ENCODE data around the gene MRPL51. TPM values are rescaled to one million over a fixed set of nuclear protein-coding genes. Genes with fewer than 3 reads are reported as not detected.

The MRPL51 gene
- total RNA-seq, 3 donors from 2014 or later (not counting 1 experiment from before 2014, with no cell fraction given): 32.8 to 48.3 (median 45.4) TPM

DNA sequence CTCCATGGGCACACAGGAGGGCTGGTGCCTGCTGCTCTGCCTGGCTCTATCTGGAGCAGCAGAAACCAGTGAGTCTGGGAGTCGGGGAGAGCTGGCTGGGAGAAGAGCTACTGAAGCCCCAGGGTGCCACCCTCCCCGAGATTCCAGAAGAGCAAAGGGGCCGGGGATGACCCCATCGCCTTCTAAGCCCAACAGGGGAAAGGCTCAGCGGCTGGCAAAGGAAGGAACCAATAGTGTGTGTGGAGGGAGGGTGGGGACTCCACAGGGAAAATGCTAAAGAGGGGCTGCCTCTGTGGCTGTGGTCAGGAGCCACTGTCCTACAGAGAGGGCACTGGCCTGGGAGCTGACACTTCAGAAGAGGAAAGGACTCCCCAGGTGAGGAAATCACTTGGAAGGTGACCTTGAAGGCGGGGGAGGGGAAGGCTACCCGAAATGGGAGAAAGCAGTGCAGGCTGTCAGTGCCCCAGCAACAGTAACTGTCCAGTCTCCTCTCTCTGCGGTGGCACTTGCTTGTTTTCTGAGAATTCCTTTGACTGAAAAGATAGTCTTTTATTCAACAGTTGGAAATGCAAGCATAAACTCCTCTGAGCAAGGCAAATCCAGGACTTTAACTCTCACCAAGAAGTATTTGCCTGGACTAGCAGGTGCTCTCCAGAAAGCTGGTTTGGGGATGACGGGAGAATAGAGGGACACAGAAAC lies 40.7 kb downstream of the MRPL51 start:
- Mint-ChIP-seq H3K36me3 (no peaks in the 10 kb centered on the region), H3K27ac (peak overlapping the region; percentile 100), H3K4me1 (peaks cover 33 to 50% of the 10 kb centered on the region in 2 donors), H3K4me3 (peak overlapping the region; percentile 100), H3K9me3 (no peaks in the 10 kb centered on the region), H3K27me3 (ENCODE audit: low read depth in 2 of 2) (no peaks in the 10 kb centered on the region)
- WGBS (ENCODE audit: insufficient coverage): 5% methylated on average over 9 of the region's 9 CpGs
- TF ChIP-seq, protein P1, sequence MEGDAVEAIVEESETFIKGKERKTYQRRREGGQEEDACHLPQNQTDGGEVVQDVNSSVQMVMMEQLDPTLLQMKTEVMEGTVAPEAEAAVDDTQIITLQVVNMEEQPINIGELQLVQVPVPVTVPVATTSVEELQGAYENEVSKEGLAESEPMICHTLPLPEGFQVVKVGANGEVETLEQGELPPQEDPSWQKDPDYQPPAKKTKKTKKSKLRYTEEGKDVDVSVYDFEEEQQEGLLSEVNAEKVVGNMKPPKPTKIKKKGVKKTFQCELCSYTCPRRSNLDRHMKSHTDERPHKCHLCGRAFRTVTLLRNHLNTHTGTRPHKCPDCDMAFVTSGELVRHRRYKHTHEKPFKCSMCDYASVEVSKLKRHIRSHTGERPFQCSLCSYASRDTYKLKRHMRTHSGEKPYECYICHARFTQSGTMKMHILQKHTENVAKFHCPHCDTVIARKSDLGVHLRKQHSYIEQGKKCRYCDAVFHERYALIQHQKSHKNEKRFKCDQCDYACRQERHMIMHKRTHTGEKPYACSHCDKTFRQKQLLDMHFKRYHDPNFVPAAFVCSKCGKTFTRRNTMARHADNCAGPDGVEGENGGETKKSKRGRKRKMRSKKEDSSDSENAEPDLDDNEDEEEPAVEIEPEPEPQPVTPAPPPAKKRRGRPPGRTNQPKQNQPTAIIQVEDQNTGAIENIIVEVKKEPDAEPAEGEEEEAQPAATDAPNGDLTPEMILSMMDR (IDR thresholded peaks at IDR 0.05): no peak
- Histone ChIP-seq H3K9me3 (ENCODE audit: control insufficient read depth, insufficient read depth, low read length) (no peaks in the 10 kb centered on the region), H3K27ac (ENCODE audit: low read length) (peak overlapping the region; percentile 98), H3K36me3 (ENCODE audit: control insufficient read depth, insufficient read depth, low read length) (peaks cover 31% of the 10 kb centered on the region), H3K4me1 (ENCODE audit: control insufficient read depth, insufficient read depth, low read length) (peaks cover 44% of the 10 kb centered on the region), H3K4me3 (ENCODE audit: low read length) (peak overlapping the region; percentile 89), H3K27me3 (ENCODE audit: control insufficient read depth, insufficient read depth, low read length) (no peaks in the 10 kb centered on the region)
- ATAC-seq: peak in 2 of 3 donors; percentile 6 to 13
- intact Hi-C loops (cut with micrococcal nuclease): loop anchor here (1.0 to 5.0 kb wide), 3 partner anchors 10 to 40 kb away; partner anchors contain the start of genes MRPL51, NCAPD2 and VAMP1
- DNase-seq: peak in 1 of 2 donors; percentile 52

DNA sequence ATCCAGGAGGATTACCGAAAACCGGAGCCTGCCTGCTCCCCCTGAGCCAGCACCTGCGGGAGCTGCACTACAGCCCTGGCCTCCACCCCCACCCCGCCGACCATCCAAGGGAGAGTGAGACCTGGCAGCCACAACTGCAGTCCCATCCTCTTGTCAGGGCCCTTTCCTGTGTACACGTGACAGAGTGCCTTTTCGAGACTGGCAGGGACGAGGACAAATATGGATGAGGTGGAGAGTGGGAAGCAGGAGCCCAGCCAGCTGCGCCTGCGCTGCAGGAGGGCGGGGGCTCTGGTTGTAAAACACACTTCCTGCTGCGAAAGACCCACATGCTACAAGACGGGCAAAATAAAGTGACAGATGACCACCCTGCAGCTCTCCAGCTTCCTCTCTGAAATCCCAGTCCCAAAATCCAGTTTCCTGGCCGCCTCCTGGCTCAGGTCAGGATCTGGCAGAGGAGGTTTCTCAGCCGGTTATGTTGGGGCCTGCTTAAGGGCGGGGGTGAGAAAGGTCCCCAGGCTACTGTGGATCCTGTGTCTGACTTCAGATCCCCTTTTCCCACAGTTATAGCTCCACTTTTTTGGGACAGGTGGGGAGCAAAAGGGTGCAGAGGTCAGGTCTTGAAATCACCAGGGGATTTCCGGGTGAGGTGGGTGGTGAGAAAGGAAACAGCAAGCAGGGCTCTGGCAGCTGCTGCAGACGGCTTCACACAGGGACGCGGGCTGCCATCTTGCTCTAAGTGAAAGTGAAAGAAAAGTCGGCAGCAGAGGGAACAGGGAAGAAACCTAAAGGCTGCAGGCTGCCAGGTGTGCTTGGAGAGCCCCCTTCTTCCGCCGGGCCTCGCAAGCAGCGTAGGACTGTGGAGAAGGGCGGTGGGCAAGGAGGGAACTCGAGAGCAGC lies 41.5 kb downstream of the MRPL51 start, which contains the start of gene TAPBPL:
TSS of gene TAPBPL (plus strand) at position 695 of the 897 bp plus-strand sequence. CDS start 207 bp downstream, outside the sequence.
- DNase-seq: peak; percentile 73 to 95
- no peaks in the 10 kb centered on the region for H3K36me3 Mint-ChIP-seq

DNA sequence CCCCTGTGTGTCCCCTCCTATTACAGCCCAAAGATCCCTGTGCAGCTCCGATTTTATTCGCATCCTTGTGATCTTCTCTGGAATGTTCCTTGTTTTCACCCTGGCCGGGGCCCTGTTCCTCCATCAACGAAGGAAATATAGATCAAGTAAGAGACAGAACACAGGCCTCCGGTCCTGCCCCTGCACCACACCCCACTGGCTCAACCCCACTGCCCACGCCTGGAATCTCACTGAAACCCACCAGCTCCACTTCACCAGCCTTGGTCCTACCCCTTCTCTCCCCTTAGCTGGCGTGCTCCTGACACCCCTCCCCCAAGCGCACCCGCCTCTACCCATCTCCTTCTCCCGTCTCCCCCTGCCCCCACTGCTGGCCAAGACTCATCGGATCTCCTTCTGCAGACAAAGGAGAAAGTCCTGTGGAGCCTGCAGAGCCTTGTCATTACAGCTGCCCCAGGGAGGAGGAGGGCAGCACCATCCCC lies 42.2 kb downstream of the MRPL51 start:
- H3K27ac Mint-ChIP-seq: peak overlapping the region; percentile 100
- no peaks in the 10 kb centered on the region for H3K9me3 Mint-ChIP-seq
- peak overlapping the region; percentile 100 for H3K4me3 Mint-ChIP-seq
- peaks cover 33 to 46% of the 10 kb centered on the region in 2 donors for H3K4me1 Mint-ChIP-seq
- no peaks in the 10 kb centered on the region for H3K27me3 ChIP-seq (ENCODE audit: control insufficient read depth, insufficient read depth, low read length)
- intact Hi-C loops (cut with micrococcal nuclease): loop anchor here (5.0 kb wide), 1 partner anchor 41 kb away; the partner anchor contains the start of genes MRPL51 and NCAPD2
- H3K4me1 ChIP-seq (ENCODE audit: control insufficient read depth, insufficient read depth, low read length): peaks cover 56% of the 10 kb centered on the region
- DNase-seq (no peak), ATAC-seq (peak in 1 of 3 donors; percentile 2)
- H3K27me3 Mint-ChIP-seq (ENCODE audit: low read depth in 2 of 2): no peaks in the 10 kb centered on the region
- TF ChIP-seq, protein P1 (IDR thresholded peaks at IDR 0.05): no peak
- peak overlapping the region; percentile 98 for H3K27ac ChIP-seq (ENCODE audit: low read length)
- no peaks in the 10 kb centered on the region for H3K9me3 ChIP-seq (ENCODE audit: control insufficient read depth, insufficient read depth, low read length)
- H3K4me3 ChIP-seq (ENCODE audit: low read length): peak overlapping the region; percentile 89
- WGBS (ENCODE audit: insufficient coverage): 29% methylated on average over 11 of the region's 11 CpGs
- peaks cover 24% of the 10 kb centered on the region for H3K36me3 ChIP-seq (ENCODE audit: control insufficient read depth, insufficient read depth, low read length)
- no peaks in the 10 kb centered on the region for H3K36me3 Mint-ChIP-seq

More for the DNA sequence above, 41.5 kb downstream of the MRPL51 start, which contains the start of gene TAPBPL:
- TF ChIP-seq, protein P1 (IDR thresholded peaks at IDR 0.05): no peak
- Mint-ChIP-seq H3K4me3 (peak within 1 kb of the TSS; percentile 100), H3K4me1 (peaks cover 33 to 46% of the 10 kb centered on the region in 2 donors), H3K27me3 (ENCODE audit: low read depth in 2 of 2) (no peaks in the 10 kb centered on the region), H3K27ac (peak within 1 kb of the TSS; percentile 100), H3K9me3 (no peaks in the 10 kb centered on the region)
- Histone ChIP-seq H3K27ac (ENCODE audit: low read length) (peak within 1 kb of the TSS; percentile 98), H3K9me3 (ENCODE audit: control insufficient read depth, insufficient read depth, low read length) (no peaks in the 10 kb centered on the region), H3K4me3 (ENCODE audit: low read length) (peak within 1 kb of the TSS; percentile 89), H3K27me3 (ENCODE audit: control insufficient read depth, insufficient read depth, low read length) (no peaks in the 10 kb centered on the region), H3K36me3 (ENCODE audit: control insufficient read depth, insufficient read depth, low read length) (peaks cover 24% of the 10 kb centered on the region), H3K4me1 (ENCODE audit: control insufficient read depth, insufficient read depth, low read length) (peaks cover 52% of the 10 kb centered on the region)
- WGBS (ENCODE audit: insufficient coverage): 0% methylated on average over 27 of the region's 27 CpGs
- intact Hi-C loops (cut with micrococcal nuclease): loop anchor here (1.0 to 5.0 kb wide), 3 partner anchors 11 to 41 kb away; partner anchors contain the start of genes MRPL51, NCAPD2 and VAMP1
- ATAC-seq: peak; percentile 88 to 95 (median 94)
